Measurements from ENCODE around the gene MOGAT1. TPM values are rescaled to one million over a fixed set of nuclear protein-coding genes. Genes with fewer than 3 reads are reported as not detected.

MOGAT1 gene
- total and polyA plus RNA-seq, 4 donors, result 0.30 to 5.5 (median 5.1) TPM; not detected in 1

GRCh38 chr2:222733470-222733845 is 62.0 kb downstream of the MOGAT1 start (continued):
- TF ChIP-seq RXRA (IDR thresholded peaks at IDR 0.05), result no peak
- TF ChIP-seq RAD21 (IDR thresholded peaks at IDR 0.05), result no peak
- TF ChIP-seq HNF4G (IDR thresholded peaks at IDR 0.05), result no peak

- TF ChIP-seq NR2F2 (IDR thresholded peaks at IDR 0.05) (no peak), MAX (IDR thresholded peaks at IDR 0.05) (no peak), JUND (IDR thresholded peaks at IDR 0.05) (no peak), TAF1 (conservative IDR thresholded peaks at IDR 0.05) (no peak), ZBTB33 (IDR thresholded peaks at IDR 0.05) (no peak), RAD21 (IDR thresholded peaks at IDR 0.05) (no peak), ATF3 (IDR thresholded peaks at IDR 0.05) (no peak), SP1 (IDR thresholded peaks at IDR 0.05) (no peak), REST (IDR thresholded peaks at IDR 0.05) (no peak), GABPA (IDR thresholded peaks at IDR 0.05 in 1 of 2, conservative IDR thresholded peaks at IDR 0.05 in 1 of 2) (no peak), EGR1 (IDR thresholded peaks at IDR 0.05; ENCODE audit: low read depth in 2 of 2) (no peak), RXRA (IDR thresholded peaks at IDR 0.05) (no peak), HNF4G (IDR thresholded peaks at IDR 0.05) (no peak), FOXA1 (IDR thresholded peaks at IDR 0.05) (no peak), FOXA2 (IDR thresholded peaks at IDR 0.05) (no peak), YY1 (IDR thresholded peaks at IDR 0.05) (no peak), HNF4A (conservative IDR thresholded peaks at IDR 0.05) (no peak), CTCF (IDR thresholded peaks at IDR 0.05; ENCODE audit: low read depth, low read length, missing input control) (no peak)
- H3K9ac ChIP-seq (ENCODE audit: low read depth in 1 of 2, low read length in 2 of 2), result no peak overlapping the region
- H3K9me3 ChIP-seq (ENCODE audit: control insufficient read depth in 4 of 4, low read length in 3 of 4), result no peaks in the 10 kb centered on the region
- no peak overlapping the region for H3K27ac ChIP-seq (ENCODE audit: low read depth in 1 of 2, low read length in 2 of 2)
- H3K36me3 ChIP-seq (ENCODE audit: control insufficient read depth in 4 of 4, insufficient read depth in 3 of 4, low read depth in 1 of 4, low read length in 3 of 4), result no peaks in the 10 kb centered on the region
- no peak overlapping the region for H3K4me3 ChIP-seq (ENCODE audit: low read depth in 1 of 3, low read length in 3 of 3)
- no peaks in the 10 kb centered on the region for H3K27me3 ChIP-seq (ENCODE audit: control insufficient read depth in 4 of 4, insufficient read depth in 4 of 4, low read length in 3 of 4)
- no peak for DNase-seq (ENCODE audit: low spot score)
- 83% methylated on average over 10 of the region's 10 CpGs for WGBS
- no peaks in the 10 kb centered on the region for H3K4me1 ChIP-seq (ENCODE audit: control insufficient read depth in 4 of 4, insufficient read depth in 4 of 4, low read length in 3 of 4)
These were observed 62.6 kb downstream of the MOGAT1 start for GRCh38 chr2:222733846-222734702.

All from liver (tissue), 9 donors.